MM.1S (cell line): ENCODE measurements around the gene KRTAP19-4.

Source experiments
- EZH2phosphoT487 ChIP-seq: fragments of 300-600 bp; sonication (generic); IDR thresholded peaks from 2 replicates; pipeline ENCODE4 v1.6.1; 2018; ENCODE audit warnings: antibody characterized with exemption, low read length
- TF ChIP-seq, protein P1 (sequence below): fragments of 300-600 bp; sonication (generic); IDR thresholded peaks from 2 replicates; pipeline ENCODE4 v1.5.1; 2016; ENCODE audit warnings: antibody characterized with exemption, low read length, mixed read lengths

DNA sequence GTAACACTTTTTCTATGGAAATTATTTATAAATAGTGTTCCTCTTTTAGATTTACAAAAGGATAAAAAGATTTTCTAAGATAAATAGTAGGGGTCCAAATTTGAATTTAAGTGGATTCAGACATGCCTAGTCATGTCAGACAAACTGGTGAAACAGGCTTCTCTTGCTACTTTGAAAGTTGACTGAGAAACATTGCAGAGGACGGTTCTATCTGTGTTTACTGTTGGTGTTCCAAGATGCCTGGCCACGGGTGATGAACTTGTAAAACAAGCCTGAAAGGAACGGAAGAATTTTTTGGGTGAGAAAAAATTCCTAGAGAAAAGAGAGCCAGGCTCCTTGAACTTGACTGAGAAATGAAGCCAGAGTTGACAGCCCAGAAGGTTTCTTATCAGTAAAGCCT, 19.0 kb downstream of the KRTAP19-4 start:
- TF ChIP-seq, protein P1, sequence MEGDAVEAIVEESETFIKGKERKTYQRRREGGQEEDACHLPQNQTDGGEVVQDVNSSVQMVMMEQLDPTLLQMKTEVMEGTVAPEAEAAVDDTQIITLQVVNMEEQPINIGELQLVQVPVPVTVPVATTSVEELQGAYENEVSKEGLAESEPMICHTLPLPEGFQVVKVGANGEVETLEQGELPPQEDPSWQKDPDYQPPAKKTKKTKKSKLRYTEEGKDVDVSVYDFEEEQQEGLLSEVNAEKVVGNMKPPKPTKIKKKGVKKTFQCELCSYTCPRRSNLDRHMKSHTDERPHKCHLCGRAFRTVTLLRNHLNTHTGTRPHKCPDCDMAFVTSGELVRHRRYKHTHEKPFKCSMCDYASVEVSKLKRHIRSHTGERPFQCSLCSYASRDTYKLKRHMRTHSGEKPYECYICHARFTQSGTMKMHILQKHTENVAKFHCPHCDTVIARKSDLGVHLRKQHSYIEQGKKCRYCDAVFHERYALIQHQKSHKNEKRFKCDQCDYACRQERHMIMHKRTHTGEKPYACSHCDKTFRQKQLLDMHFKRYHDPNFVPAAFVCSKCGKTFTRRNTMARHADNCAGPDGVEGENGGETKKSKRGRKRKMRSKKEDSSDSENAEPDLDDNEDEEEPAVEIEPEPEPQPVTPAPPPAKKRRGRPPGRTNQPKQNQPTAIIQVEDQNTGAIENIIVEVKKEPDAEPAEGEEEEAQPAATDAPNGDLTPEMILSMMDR = no peak
- no peak for TF ChIP-seq EZH2phosphoT487
